IPS DF 19.7 (cell line): ENCODE data around the gene GCLC.
"Not testable (repeated sequence)": the region's sequence is repeated elsewhere in the genome, so short reads cannot be mapped to it uniquely, and the experiment has no call there.

Source experiments
- DNase-seq: peaks from one replicate; pipeline ENCODE4 v3.0.0-alpha.2; 2013; ENCODE audit warnings: low read depth, low spot score

Gene GCLC

GRCh38 chr6:53492860-53493634 is 51.9 kb downstream of the GCLC start:
- DNase-seq: no peak

GRCh38 chr6:53487080-53487479 is 57.8 kb downstream of the GCLC start:
- no peak for DNase-seq

DNA sequence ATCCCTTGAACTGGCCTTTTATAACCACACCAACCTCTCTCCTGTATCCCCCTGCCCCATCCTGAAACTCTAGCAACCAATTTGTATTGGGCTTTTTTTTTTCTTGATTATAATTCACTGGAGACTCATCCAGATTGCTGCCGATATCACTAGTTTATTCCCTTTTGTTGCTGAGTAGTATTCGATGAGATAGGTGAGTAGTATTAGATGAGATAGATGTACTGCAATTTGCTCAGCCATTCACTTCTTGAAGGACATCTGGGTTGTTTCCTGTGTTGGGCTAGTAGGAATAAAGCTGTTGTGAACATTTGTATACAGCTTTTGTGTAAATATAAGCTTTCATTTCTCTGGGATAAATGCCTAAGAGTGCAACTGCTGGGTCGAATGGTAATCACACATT is 58.2 kb downstream of the GCLC start:
- no peak for DNase-seq

DNA sequence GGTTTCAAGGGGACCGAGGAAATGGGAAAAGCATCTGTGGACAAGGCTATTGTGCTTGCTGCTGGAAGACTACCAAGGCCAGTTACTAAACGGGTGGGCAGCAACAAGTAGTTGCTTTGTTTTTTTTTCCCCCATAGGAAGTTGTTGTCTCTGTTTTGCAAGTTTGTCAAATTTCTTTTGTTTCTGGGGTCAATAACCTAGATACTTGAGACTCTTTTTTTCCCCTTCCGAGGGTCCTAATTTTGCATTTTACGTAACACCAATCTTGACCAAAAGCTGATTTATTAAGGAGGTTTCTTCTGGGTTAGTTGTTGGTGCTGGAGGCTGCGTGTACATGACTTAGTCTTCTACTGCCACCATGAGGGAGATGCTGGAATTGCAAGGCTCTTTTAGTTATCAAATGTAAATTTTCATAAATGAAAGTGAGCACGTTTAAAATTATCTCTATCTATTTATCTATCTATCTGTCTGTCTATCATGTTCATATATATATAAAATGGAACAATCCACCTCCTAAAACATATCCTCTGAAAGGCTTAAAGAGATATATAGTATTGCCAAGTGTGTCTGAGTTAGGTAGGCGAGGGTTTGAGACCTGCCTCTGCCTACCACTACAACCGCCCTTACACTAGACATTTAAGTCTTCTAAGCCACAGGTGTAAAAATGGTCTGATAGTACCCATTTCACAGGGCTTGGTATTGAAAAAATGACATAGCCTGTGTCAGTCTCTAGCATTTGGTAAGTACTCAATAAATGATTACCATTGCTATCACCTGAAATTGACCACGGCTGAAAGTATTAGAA is 60.2 kb downstream of the GCLC start:
- DNase-seq: no peak

DNA sequence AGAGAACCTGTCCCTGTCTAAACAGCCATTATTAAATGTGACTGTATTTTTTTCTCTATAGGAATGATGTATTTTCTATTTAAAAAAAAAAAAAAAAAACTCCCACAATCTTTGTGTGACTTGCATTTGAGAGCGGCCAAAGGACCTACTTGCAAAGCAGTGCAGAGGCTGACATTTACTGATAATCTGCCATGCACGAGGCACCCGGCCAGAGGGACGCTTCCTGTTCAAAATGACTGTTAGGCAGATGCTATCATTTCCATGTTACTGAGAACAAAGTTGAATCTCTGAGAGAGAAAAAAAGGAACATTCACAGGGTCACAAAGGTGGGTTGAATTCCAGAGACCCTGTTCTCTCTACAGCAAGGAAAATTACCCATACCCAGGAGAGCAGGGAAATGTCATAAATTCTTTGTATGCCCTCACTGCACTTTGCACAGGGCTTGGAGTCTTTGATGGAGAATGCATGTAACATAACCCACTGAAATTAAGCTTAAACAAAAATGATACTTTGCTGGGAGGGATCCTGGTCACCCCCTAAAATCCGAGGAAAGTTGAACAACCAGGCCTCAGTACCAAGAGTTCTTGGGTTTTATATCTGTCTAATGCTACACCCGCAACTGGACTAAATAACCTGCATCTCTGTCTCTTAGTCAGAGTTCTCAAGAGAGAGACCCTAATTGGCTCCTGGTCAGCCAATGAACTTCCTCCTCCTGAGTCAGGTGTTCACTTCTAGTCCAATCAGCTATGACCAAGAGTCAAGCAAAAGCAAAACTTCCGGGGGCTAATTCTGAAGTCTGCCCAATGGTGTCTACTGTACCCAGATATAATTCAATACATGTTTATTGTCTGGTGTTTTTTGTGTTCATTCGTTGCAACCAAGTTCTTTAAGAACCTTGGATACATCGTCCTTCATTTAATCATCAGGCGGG is 61.2 kb downstream of the GCLC start:
- no peak for DNase-seq

GRCh38 chr6:53481323-53481722 is 63.6 kb downstream of the GCLC start:
- no peak for DNase-seq

- not testable (repeated sequence) for DNase-seq
Observed at GRCh38 chr6:53480774-53481173, 64.1 kb downstream of the GCLC start.

- no peak for DNase-seq
Observed at GRCh38 chr6:53479871-53480270, 65.0 kb downstream of the GCLC start.

- DNase-seq: no peak
Observed at GRCh38 chr6:53476964-53477363, 67.9 kb downstream of the GCLC start.

- DNase-seq: no peak
Observed at GRCh38 chr6:53474010-53474409, 70.9 kb downstream of the GCLC start.

- no peak for DNase-seq
Observed at GRCh38 chr6:53469163-53469562, 75.7 kb downstream of the GCLC start.

GRCh38 chr6:53466257-53466656 is 78.6 kb downstream of the GCLC start:
- no peak for DNase-seq

- DNase-seq: no peak
Observed at GRCh38 chr6:53465732-53466131, 79.2 kb downstream of the GCLC start.

DNA sequence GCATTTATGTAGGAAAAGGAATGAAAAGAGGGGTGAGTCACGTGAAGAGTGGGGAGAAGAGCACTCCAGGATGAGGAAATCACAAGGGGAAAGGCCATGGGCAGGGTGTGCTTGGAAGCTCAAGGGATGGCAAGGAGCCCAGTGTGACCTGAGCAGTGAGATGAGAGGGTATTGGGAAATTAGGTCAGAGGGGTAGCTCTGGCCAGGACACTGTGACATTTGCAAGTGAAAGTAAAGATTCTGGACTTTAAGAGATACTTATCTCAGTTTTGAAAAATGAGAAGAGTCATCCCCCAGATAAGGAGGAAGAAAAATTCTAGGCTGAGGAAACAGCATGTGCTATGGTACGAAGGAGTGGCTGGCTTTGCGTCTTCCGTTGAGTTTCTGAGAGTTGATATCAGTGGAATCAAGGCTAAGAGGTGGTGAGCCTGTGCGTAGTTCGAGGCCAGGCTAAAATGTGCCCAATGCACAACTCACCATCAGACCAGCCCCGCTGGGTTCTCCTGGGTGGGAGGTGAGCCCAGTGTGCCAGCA is 79.9 kb downstream of the GCLC start:
- no peak for DNase-seq

- no peak for DNase-seq
Observed at GRCh38 chr6:53464483-53464882, 80.4 kb downstream of the GCLC start.

GRCh38 chr6:53461696-53462095 is 83.2 kb downstream of the GCLC start:
- DNase-seq: no peak

DNA sequence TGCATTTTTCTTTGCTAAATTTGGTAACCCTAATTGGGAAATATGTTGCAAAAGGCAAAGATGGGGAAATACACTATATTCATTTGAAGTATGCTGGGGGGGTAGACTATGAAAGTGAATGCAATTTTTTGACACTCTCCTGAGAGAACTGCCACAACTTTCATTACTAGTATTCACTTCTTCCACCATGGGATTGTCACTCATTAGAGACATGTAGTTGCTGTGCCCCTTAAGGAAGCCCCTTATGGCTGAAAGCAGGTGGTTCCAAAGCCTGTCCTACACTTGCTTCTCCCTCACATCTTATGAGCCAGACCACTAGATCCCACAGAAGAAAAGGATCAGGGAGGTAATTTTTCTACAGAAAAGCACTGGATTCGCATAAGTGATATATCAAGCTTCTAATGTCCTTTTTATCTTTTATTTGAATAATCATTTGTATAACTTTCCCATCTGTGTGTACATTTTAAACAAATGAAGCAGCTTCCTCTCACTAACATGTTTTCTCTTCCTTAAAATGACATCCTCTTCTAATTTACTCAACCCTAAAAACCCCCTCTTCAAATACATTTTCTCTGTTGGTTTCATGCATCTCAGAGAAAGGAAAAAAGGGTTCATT is 83.8 kb downstream of the GCLC start:
- no peak for DNase-seq

- DNase-seq: no peak
Observed at GRCh38 chr6:53458105-53458866, 86.6 kb downstream of the GCLC start.

DNA sequence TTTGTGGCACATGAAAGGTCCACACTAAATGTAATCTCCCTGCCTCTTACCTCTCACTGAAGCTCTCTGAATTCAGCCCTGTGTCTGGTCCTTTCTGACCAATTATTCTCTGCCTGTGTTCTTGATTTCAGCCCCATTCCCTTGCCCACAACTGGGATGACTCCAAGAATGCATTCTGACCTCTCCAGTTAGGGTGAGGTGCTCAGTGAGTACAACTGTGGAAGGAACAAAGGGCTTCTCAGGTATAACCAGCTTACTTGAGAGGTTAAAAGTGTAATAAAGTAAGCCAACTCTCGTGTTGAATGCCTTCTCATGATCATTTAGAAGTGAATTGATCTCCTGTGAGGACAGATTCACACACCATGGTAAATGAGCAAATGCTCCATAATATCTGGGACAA is 88.1 kb downstream of the GCLC start:
- DNase-seq: no peak

GRCh38 chr6:53455678-53456077 is 89.2 kb downstream of the GCLC start:
- no peak for DNase-seq

DNA sequence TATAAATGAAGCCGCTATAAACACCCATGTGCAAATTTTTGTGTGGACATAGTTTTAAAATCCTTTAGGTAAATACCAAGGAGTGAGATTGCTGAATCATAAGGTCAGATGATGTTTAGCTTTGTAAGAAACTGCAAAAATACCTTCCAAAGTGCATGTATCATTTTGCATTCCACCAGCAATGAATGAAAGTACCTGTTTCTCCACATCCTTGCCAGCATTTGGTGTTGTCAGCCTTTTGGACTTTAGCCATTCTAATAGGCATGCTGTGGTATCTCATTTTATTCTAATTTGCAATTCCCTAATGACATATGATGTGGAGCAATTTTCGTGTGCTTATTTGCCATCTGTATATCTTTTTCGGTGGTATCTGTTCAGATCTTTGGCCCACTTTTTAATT is 93.7 kb downstream of the GCLC start:
- no peak for DNase-seq
